ENCODE results near the gene ZBTB5. TPM values are rescaled to one million over a fixed set of nuclear protein-coding genes. Genes with fewer than 3 reads are reported as not detected.

ZBTB5 gene
- total and polyA plus RNA-seq, 2 donors (not counting 3 experiments of a cell fraction or from before 2014, with no cell fraction given): 10.0 to 13.7 TPM

DNA sequence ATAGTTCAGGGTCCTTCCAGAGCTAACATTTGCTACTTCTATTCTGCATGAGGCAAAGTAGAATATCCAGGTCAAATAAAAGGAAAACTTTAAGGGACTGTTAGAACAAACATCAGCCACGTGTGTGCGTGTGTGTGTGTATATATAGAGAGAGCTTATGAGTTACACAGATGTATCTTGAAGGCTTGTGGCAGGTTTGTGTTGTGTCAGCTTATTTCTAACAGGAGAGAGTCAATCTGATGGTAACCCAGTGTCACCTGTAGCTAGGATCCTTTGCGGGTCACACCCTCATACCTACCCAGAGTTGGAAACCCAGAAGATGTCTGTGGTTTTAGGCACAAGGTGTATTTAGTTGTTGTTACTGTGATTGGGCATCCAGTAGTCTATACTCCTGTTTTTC is 33.2 kb upstream of the ZBTB5 start:
- Histone ChIP-seq H3K9ac (replicated peaks; ENCODE audit: extremely low read depth, insufficient read depth, low read length) (no peak overlapping the region), H4K20me1 (replicated peaks; ENCODE audit: control insufficient read depth, extremely low read depth, insufficient read depth, low read length) (no peaks in the 10 kb centered on the region), H3K4me2 (ENCODE audit: insufficient read depth, low read length) (no peak overlapping the region), H3K27me3 (ENCODE audit: control insufficient read depth in 2 of 2, insufficient read depth in 2 of 2, low read length in 2 of 2) (no peaks in the 10 kb centered on the region), H3K9me1 (replicated peaks; ENCODE audit: control insufficient read depth, extremely low read depth, insufficient read depth, low read length) (no peaks in the 10 kb centered on the region), H3K27ac (ENCODE audit: insufficient read depth, low read depth, low read length) (no peak overlapping the region), H3K9me3 (replicated peaks; ENCODE audit: control insufficient read depth, insufficient read depth, low read length) (no peaks in the 10 kb centered on the region), H3K4me1 (ENCODE audit: control insufficient read depth, extremely low read depth, insufficient read depth, low read length) (no peaks in the 10 kb centered on the region), H3K79me2 (ENCODE audit: control insufficient read depth, insufficient read depth, low read length) (no peaks in the 10 kb centered on the region), H3K36me3 (ENCODE audit: control insufficient read depth in 2 of 2, extremely low read depth in 1 of 2, insufficient read depth in 2 of 2, low read length in 2 of 2) (peaks cover 9 to 23% of the 10 kb centered on the region in 2 experiments), H3K4me3 (replicated peaks in 1 of 3; ENCODE audit: insufficient read depth in 1 of 3, low read depth in 1 of 3, low read length in 3 of 3) (no peak overlapping the region), H2AFZ (ENCODE audit: low read depth, low read length) (no peak overlapping the region)
- no peak for TF ChIP-seq FOS (IDR thresholded peaks at IDR 0.05; ENCODE audit: borderline replicate concordance, insufficient read depth, low read length)
- TF ChIP-seq, protein P1, sequence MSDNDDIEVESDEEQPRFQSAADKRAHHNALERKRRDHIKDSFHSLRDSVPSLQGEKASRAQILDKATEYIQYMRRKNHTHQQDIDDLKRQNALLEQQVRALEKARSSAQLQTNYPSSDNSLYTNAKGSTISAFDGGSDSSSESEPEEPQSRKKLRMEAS (IDR thresholded peaks at IDR 0.05; ENCODE audit: insufficient read depth, insufficient read length): no peak
- no peak for FAIRE-seq
- ChIA-PET CTCF (no interaction called here), POLR2A (interaction anchor here (0.6 kb wide), 1 partner anchor 419 kb away, joined by 4 read pairs; no protein-coding TSS in a partner anchor)
- intact Hi-C loops (cut with micrococcal nuclease) (no loop called here), dilution Hi-C loops (cut with MboI; ENCODE audit: extremely low pct_ligation_motif_present, low sequenced_read_pairs) (no loop called here)
- no TSS peak for BruUV-seq (replicated peaks)
- no peak for DNase-seq (ENCODE audit: low read depth, low spot score)

DNA sequence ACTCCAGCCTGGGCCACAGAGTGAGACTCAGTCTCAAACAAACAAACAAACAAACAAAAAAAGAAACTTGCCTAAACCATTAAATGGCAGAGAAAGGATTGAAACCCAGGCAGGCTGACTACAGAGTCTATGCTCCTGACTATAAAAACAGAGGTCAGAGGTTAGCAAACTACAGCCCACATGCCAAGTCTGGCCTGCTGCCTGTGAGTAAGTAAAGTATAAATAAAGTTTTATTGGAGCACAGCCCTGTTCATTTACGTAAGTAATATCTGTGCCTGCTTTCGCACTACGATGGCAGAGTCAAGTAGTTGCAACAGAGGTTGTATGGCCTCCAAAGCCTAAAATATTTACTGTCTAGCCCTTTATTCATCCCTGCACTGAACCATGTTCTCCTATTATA is 32.1 kb upstream of the ZBTB5 start:
- H3K27me3 ChIP-seq (ENCODE audit: control insufficient read depth in 2 of 2, insufficient read depth in 2 of 2, low read length in 2 of 2): no peaks in the 10 kb centered on the region
- H3K79me2 ChIP-seq (ENCODE audit: control insufficient read depth, insufficient read depth, low read length): no peaks in the 10 kb centered on the region
- no peaks in the 10 kb centered on the region for H3K9me1 ChIP-seq (replicated peaks; ENCODE audit: control insufficient read depth, extremely low read depth, insufficient read depth, low read length)
- dilution Hi-C loops (cut with MboI; ENCODE audit: extremely low pct_ligation_motif_present, low sequenced_read_pairs): no loop called here
- H3K9ac ChIP-seq (replicated peaks; ENCODE audit: extremely low read depth, insufficient read depth, low read length): no peak overlapping the region
- no peak for TF ChIP-seq POLR2A (IDR thresholded peaks at IDR 0.05; ENCODE audit: low read depth, low read length)
- no peak for TF ChIP-seq MYC (IDR thresholded peaks at IDR 0.05; ENCODE audit: low read depth, low read length)
- no peak for TF ChIP-seq GATA2 (IDR thresholded peaks at IDR 0.05; ENCODE audit: insufficient read depth, insufficient read length, low read depth, low read length)
- TF ChIP-seq, protein P2, sequence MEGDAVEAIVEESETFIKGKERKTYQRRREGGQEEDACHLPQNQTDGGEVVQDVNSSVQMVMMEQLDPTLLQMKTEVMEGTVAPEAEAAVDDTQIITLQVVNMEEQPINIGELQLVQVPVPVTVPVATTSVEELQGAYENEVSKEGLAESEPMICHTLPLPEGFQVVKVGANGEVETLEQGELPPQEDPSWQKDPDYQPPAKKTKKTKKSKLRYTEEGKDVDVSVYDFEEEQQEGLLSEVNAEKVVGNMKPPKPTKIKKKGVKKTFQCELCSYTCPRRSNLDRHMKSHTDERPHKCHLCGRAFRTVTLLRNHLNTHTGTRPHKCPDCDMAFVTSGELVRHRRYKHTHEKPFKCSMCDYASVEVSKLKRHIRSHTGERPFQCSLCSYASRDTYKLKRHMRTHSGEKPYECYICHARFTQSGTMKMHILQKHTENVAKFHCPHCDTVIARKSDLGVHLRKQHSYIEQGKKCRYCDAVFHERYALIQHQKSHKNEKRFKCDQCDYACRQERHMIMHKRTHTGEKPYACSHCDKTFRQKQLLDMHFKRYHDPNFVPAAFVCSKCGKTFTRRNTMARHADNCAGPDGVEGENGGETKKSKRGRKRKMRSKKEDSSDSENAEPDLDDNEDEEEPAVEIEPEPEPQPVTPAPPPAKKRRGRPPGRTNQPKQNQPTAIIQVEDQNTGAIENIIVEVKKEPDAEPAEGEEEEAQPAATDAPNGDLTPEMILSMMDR (IDR thresholded peaks at IDR 0.05; ENCODE audit: extremely low read depth in 1 of 2, insufficient read depth in 1 of 2, low read depth in 1 of 2, low read length in 2 of 2): no peak
- no peak for TF ChIP-seq EZH2 (IDR thresholded peaks at IDR 0.05; ENCODE audit: borderline replicate concordance, low read depth, low read length, severe bottlenecking)
- TF ChIP-seq, protein P1 (IDR thresholded peaks at IDR 0.05; ENCODE audit: insufficient read depth, insufficient read length): no peak
- TF ChIP-seq JUN (IDR thresholded peaks at IDR 0.05; ENCODE audit: borderline replicate concordance, insufficient read depth, insufficient read length, low read depth): no peak
- no peak for TF ChIP-seq FOS (IDR thresholded peaks at IDR 0.05; ENCODE audit: borderline replicate concordance, insufficient read depth, low read length)
- TF ChIP-seq POLR2AphosphoS5 (IDR thresholded peaks at IDR 0.05; ENCODE audit: insufficient read depth, low read depth, low read length): no peak
- CTCF ChIA-PET: no interaction called here
- POLR2A ChIA-PET: no interaction called here
- intact Hi-C loops (cut with micrococcal nuclease): no loop called here
- H3K4me1 ChIP-seq (ENCODE audit: control insufficient read depth, extremely low read depth, insufficient read depth, low read length): no peaks in the 10 kb centered on the region
- BruUV-seq (replicated peaks): no TSS peak
- no peak overlapping the region for H3K4me2 ChIP-seq (ENCODE audit: insufficient read depth, low read length)
- H3K36me3 ChIP-seq (ENCODE audit: control insufficient read depth in 2 of 2, extremely low read depth in 1 of 2, insufficient read depth in 2 of 2, low read length in 2 of 2): peaks cover 9 to 15% of the 10 kb centered on the region in 2 experiments
- FAIRE-seq (no peak), DNase-seq (ENCODE audit: low read depth, low spot score) (no peak)
- no peak overlapping the region for H3K27ac ChIP-seq (ENCODE audit: insufficient read depth, low read depth, low read length)
- H2AFZ ChIP-seq (ENCODE audit: low read depth, low read length): no peak overlapping the region
- no peaks in the 10 kb centered on the region for H3K9me3 ChIP-seq (replicated peaks; ENCODE audit: control insufficient read depth, insufficient read depth, low read length)
- no peak overlapping the region for H3K4me3 ChIP-seq (replicated peaks in 1 of 3; ENCODE audit: insufficient read depth in 1 of 3, low read depth in 1 of 3, low read length in 3 of 3)
- no peaks in the 10 kb centered on the region for H4K20me1 ChIP-seq (replicated peaks; ENCODE audit: control insufficient read depth, extremely low read depth, insufficient read depth, low read length)

All from endothelial cell of umbilical vein (primary cell).